HL-60 (cell line): ENCODE data around the gene LIMK1.

Experiments used
- GABPA ChIP-seq: IDR thresholded peaks from 2 replicates; pipeline ENCODE4 v1.6.1; 2012; ENCODE audit warnings: low read depth
- POLR2AphosphoS5 ChIP-seq: IDR thresholded peaks from 2 replicates; pipeline ENCODE4 v1.6.1; 2012; ENCODE audit warnings: low read depth
- TF ChIP-seq, protein P1 (sequence below): IDR thresholded peaks from one replicate; pipeline ENCODE4 v1.5.1; 2011; ENCODE audit warnings: low read length, control low read depth, inconsistent platforms; ENCODE audit not compliant: insufficient read depth
- TF ChIP-seq, protein P2 (sequence below): IDR thresholded peaks from 2 replicates; pipeline ENCODE4 v1.6.1; 2012; ENCODE audit warnings: low read depth; ENCODE audit not compliant: insufficient replicate concordance

DNA sequence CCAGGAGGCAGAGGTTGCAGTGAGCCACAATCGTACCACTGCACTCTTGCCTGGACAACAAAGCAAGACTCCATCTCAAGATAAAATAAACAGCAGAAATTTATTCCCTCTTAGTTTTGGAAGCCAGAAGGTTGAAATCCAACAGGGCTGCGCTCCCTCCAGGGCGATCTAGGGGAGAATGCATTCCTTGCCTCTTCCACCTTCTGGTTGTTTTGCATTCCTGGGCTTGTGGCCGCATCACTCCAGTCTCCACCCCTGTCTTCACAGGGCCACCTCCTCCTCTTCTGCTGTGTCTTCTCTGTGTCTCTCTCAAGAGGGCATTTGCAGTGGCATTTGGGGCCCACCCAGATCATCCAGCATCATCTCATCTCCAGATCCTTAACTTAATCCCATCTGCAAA, 36.2 kb downstream of the LIMK1 start:
- TF ChIP-seq, protein P1, sequence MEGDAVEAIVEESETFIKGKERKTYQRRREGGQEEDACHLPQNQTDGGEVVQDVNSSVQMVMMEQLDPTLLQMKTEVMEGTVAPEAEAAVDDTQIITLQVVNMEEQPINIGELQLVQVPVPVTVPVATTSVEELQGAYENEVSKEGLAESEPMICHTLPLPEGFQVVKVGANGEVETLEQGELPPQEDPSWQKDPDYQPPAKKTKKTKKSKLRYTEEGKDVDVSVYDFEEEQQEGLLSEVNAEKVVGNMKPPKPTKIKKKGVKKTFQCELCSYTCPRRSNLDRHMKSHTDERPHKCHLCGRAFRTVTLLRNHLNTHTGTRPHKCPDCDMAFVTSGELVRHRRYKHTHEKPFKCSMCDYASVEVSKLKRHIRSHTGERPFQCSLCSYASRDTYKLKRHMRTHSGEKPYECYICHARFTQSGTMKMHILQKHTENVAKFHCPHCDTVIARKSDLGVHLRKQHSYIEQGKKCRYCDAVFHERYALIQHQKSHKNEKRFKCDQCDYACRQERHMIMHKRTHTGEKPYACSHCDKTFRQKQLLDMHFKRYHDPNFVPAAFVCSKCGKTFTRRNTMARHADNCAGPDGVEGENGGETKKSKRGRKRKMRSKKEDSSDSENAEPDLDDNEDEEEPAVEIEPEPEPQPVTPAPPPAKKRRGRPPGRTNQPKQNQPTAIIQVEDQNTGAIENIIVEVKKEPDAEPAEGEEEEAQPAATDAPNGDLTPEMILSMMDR = no peak
- no peak for TF ChIP-seq GABPA
- TF ChIP-seq, protein P2, sequence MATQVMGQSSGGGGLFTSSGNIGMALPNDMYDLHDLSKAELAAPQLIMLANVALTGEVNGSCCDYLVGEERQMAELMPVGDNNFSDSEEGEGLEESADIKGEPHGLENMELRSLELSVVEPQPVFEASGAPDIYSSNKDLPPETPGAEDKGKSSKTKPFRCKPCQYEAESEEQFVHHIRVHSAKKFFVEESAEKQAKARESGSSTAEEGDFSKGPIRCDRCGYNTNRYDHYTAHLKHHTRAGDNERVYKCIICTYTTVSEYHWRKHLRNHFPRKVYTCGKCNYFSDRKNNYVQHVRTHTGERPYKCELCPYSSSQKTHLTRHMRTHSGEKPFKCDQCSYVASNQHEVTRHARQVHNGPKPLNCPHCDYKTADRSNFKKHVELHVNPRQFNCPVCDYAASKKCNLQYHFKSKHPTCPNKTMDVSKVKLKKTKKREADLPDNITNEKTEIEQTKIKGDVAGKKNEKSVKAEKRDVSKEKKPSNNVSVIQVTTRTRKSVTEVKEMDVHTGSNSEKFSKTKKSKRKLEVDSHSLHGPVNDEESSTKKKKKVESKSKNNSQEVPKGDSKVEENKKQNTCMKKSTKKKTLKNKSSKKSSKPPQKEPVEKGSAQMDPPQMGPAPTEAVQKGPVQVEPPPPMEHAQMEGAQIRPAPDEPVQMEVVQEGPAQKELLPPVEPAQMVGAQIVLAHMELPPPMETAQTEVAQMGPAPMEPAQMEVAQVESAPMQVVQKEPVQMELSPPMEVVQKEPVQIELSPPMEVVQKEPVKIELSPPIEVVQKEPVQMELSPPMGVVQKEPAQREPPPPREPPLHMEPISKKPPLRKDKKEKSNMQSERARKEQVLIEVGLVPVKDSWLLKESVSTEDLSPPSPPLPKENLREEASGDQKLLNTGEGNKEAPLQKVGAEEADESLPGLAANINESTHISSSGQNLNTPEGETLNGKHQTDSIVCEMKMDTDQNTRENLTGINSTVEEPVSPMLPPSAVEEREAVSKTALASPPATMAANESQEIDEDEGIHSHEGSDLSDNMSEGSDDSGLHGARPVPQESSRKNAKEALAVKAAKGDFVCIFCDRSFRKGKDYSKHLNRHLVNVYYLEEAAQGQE = no peak
- TF ChIP-seq POLR2AphosphoS5 = no peak
